CD4-positive, alpha-beta T cell treated with Interleukin-15 for 1 hour (primary cell): ENCODE measurements around the gene CAPZB.
"Not testable (repeated sequence)": the region's sequence is repeated elsewhere in the genome, so short reads cannot be mapped to it uniquely, and the experiment has no call there.

Experiments
- DNase-seq: peaks from one replicate; pipeline ENCODE4 v3.0.0-alpha.2; 2020

Gene CAPZB

DNA sequence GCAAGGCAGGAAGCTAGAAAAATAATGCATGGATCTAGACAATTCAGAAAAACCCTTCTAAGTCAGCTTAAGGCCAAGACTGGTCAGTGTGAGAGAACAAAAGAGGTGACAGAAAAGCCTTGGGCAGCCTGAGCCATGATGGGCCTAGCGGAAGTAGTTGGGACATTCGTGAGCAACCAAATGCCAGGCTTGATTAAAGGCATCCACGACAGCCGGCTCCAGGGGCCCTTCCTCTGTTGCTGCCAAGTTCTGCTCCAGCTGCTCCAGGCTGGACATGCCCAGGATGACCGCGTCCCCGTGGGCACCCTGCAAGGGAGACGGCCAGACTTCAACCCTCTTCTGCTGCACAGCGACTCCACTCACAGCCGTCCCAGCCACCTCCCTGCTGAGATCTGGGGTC, 181.3 kb downstream of the CAPZB start:
- not testable (repeated sequence) for DNase-seq

GRCh38 chr1:19300211-19300610, 185.1 kb downstream of the CAPZB start:
- no peak for DNase-seq

DNA sequence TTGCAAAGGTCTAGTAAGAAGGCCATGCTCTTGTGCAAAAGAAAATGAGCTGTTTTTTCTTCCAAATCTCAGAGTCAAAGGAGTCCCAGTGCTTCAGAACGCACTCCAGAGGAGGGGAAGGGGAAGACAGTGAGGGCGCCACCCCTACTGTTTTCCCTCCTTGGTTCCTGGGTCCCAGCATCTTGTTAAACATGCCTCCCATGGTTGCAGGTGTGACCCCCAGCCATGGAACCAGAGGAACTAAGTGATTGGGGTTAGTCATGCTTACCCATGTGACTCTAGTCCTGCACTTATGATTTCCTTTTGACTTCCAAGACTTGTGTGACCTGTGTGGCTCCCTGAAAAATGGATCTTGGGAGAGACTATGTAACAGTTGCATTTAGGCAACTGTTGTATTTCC, 190.7 kb downstream of the CAPZB start:
- DNase-seq, result no peak

- DNase-seq, result no peak
Observed at GRCh38 chr1:19289244-19289643, 196.1 kb downstream of the CAPZB start.
